HCT116 (cell line): Measurements from ENCODE around the gene ACCSL. TPM values are rescaled to one million over a fixed set of nuclear protein-coding genes. Genes with fewer than 3 reads are reported as not detected.

Experiments used
- ATAC-seq: fragments of 200-7000 bp; cut with Tn5 transposase; 2 replicates; pipeline ENCODE4 v1.9.1; 2020; ENCODE audit warnings: mild to moderate bottlenecking, moderate library complexity
- BruUV-seq: library from RNA; stranded (reverse); fragments of 400-500 nt; replicated peaks from 2 replicates; lab custom pipeline; 2021; lab: Mats Ljungman, UMichigan
- CTCF ChIA-PET: fragments of 300-600 bp; sonication (Branson Sonifier 250); formaldehyde crosslinking; loops from one replicate; lab custom pipeline; 2021; ENCODE audit warnings: antibody characterized with exemption; lab: Charles Lee
- POLR2A ChIA-PET: fragments of 300-600, 350-600 bp; sonication (Branson Sonifier 250); formaldehyde crosslinking; loops from one replicate; lab custom pipeline; 2021; ENCODE audit warnings: antibody characterized with exemption; lab: Charles Lee
- RAD21 ChIA-PET, 2 experiments: fragments of 300-600 bp; sonication (Branson Sonifier 250); formaldehyde crosslinking; loops; one replicate each; lab custom pipeline; 2023; ENCODE audit warnings: low total read pairs in 2 of 2; ENCODE audit not compliant: uncharacterized antibody in 2 of 2, unreplicated experiment in 2 of 2, low non-redundant PET in 1 of 2; lab: Charles Lee
- DNase-seq: peaks from one replicate; pipeline ENCODE4 v3.0.0-alpha.2; 2010; ENCODE audit warnings: low read depth, low spot score
- H2AFZ ChIP-seq: fragments of 200-600 bp; shearing (Covaris generic), sonication (generic); 2 replicates; pipeline ENCODE4 v1.6.1; 2017; ENCODE audit warnings: low read depth, mixed run types, mixed read lengths, antibody characterized with exemption, low read length; ENCODE audit not compliant: poor library complexity, severe bottlenecking
- H3K27ac ChIP-seq: 2 replicates; pipeline ENCODE4 v1.5.1; 2012; ENCODE audit warnings: low read depth, low read length
- H3K27me3 ChIP-seq: fragments of 200-600 bp; sonication (generic); 2 replicates; pipeline ENCODE4 v1.6.1; 2016; ENCODE audit warnings: mixed run types, low read length, mixed read lengths; ENCODE audit not compliant: insufficient read depth
- H3K36me3 ChIP-seq, 2 experiments: fragments of 200-500 bp in 1 of 2; fragments of 200-600 bp in 1 of 2; sonication (Bioruptor generic) in 1 of 2; sonication (generic) in 1 of 2; 2 replicates each; pipeline versions ENCODE4 v1.5.1 to v1.6.1; 2014 to 2016; ENCODE audit warnings: low read length in 2 of 2, inconsistent platforms in 1 of 2, mixed read lengths in 1 of 2, mixed run types in 1 of 2; ENCODE audit not compliant: insufficient read depth in 2 of 2, control insufficient read depth in 1 of 2
- H3K4me1 ChIP-seq, 2 experiments: fragments of 200-600 bp in 1 of 2; sonication (generic) in 1 of 2; 2 replicates each; pipeline versions ENCODE4 v1.5.1 to v1.6.1; 2012 to 2017; ENCODE audit warnings: low read length in 2 of 2, inconsistent platforms in 1 of 2, mild to moderate bottlenecking in 1 of 2, mixed read lengths in 1 of 2, mixed run types in 1 of 2, moderate library complexity in 1 of 2; ENCODE audit not compliant: insufficient read depth in 2 of 2, control insufficient read depth in 1 of 2
- H3K4me2 ChIP-seq: fragments of 200-600 bp; sonication (generic); 2 replicates; pipeline ENCODE4 v1.6.1; 2017; ENCODE audit warnings: mixed run types, low read length, mixed read lengths
- H3K4me3 ChIP-seq, 2 experiments: fragments of 200-600 bp in 1 of 2; sonication (generic) in 1 of 2; replicated peaks in 1 of 2; 2 replicates each; pipeline ENCODE4 v1.5.1; 2011 to 2016; ENCODE audit warnings: low read length in 2 of 2, control low read depth in 1 of 2, low read depth in 1 of 2, mild to moderate bottlenecking in 1 of 2, mixed read lengths in 1 of 2, mixed run types in 1 of 2
- H3K79me2 ChIP-seq: fragments of 200-600 bp; sonication (generic); 2 replicates; pipeline ENCODE4 v1.6.1; 2017; ENCODE audit warnings: mild to moderate bottlenecking, mixed run types, low read length, moderate library complexity, mixed read lengths; ENCODE audit not compliant: insufficient read depth
- H3K9ac ChIP-seq: fragments of 200-600 bp; sonication (generic); 2 replicates; pipeline ENCODE4 v1.6.1; 2016; ENCODE audit warnings: low read length, mixed read lengths
- H3K9me2 ChIP-seq: fragments of 200-600 bp; sonication (generic), shearing (Covaris generic); 2 replicates; pipeline ENCODE4 v1.6.1; 2017; ENCODE audit warnings: mixed run types, mild to moderate bottlenecking, moderate library complexity; ENCODE audit not compliant: insufficient read depth
- H3K9me3 ChIP-seq, 2 experiments: fragments of 200-500 bp in 1 of 2; fragments of 200-600 bp in 1 of 2; sonication (Bioruptor generic) in 1 of 2; sonication (generic) in 1 of 2; 2 replicates each; pipeline ENCODE4 v1.6.1; 2014 to 2017; ENCODE audit warnings: low read length in 2 of 2, mixed read lengths in 2 of 2, inconsistent platforms in 1 of 2, low read depth in 1 of 2, mild to moderate bottlenecking in 1 of 2, mixed run types in 1 of 2, moderate library complexity in 1 of 2; ENCODE audit not compliant: control insufficient read depth in 1 of 2, insufficient read depth in 1 of 2
- H4K20me1 ChIP-seq: fragments of 200-600 bp; sonication (generic), shearing (Covaris generic); 2 replicates; pipeline ENCODE4 v1.6.1; 2017; ENCODE audit warnings: mixed run types, mild to moderate bottlenecking, moderate library complexity; ENCODE audit not compliant: insufficient read depth
- CBX3 ChIP-seq: IDR thresholded peaks from 2 replicates; pipeline ENCODE4 v1.6.1; 2012; ENCODE audit warnings: low read depth
- EGR1 ChIP-seq: IDR thresholded peaks from 2 replicates; pipeline ENCODE4 v1.6.1; 2012; ENCODE audit warnings: low read depth
- FOSL1 ChIP-seq: IDR thresholded peaks from 2 replicates; pipeline ENCODE4 v1.6.1; 2012; ENCODE audit warnings: low read depth
- RAD21 ChIP-seq: IDR thresholded peaks from 2 replicates; pipeline ENCODE4 v1.6.1; 2012; ENCODE audit warnings: low read depth, mild to moderate bottlenecking
- SIN3A ChIP-seq: IDR thresholded peaks from 2 replicates; pipeline ENCODE4 v1.6.1; 2012; ENCODE audit warnings: low read depth
- SP1 ChIP-seq: IDR thresholded peaks from 2 replicates; pipeline ENCODE4 v1.6.1; 2012; ENCODE audit warnings: low read depth
- SRF ChIP-seq: IDR thresholded peaks from 2 replicates; pipeline ENCODE4 v1.6.1; 2012; ENCODE audit warnings: low read depth
- ZNF274 ChIP-seq: fragments of 200-500 bp; sonication (Bioruptor generic); IDR thresholded peaks from 2 replicates; pipeline ENCODE4 v1.6.1; 2014; ENCODE audit warnings: mild to moderate bottlenecking, low read depth, low read length, inconsistent platforms
- intact Hi-C: fragments of 100-400 bp; cut with micrococcal nuclease; formaldehyde crosslinking; loops from 2 replicates; pipeline ENCODE4 v1.10.0; 2022
- total RNA-seq: library from RNA; stranded (reverse); gene quantifications from one replicate; pipeline ENCODE4 v1.2.1, GENCODE V29; 2021; ENCODE audit not compliant: unreplicated experiment
- TF ChIP-seq, protein P1 (sequence below), 3 experiments: fragments of 200-600 bp in 1 of 3; sonication (generic) in 1 of 3; IDR thresholded peaks in 2 of 3; conservative IDR thresholded peaks in 1 of 3; 2 replicates each; pipeline ENCODE4 v1.5.1; 2012 to 2017; ENCODE audit warnings: low read depth in 2 of 3, low read length in 2 of 3, antibody characterized with exemption in 1 of 3, borderline replicate concordance in 1 of 3, control low read depth in 1 of 3, mild to moderate bottlenecking in 1 of 3, mixed read lengths in 1 of 3, mixed run types in 1 of 3, moderate library complexity in 1 of 3; ENCODE audit not compliant: insufficient read depth in 1 of 3
- TF ChIP-seq, protein P2 (sequence below): IDR thresholded peaks from 2 replicates; pipeline ENCODE4 v1.6.1; 2012
- TF ChIP-seq, protein P3 (sequence below): IDR thresholded peaks from 2 replicates; pipeline ENCODE4 v1.6.1; 2012

ACCSL gene
- total RNA-seq, 1 experiment from 2014 or later = not detected

DNA sequence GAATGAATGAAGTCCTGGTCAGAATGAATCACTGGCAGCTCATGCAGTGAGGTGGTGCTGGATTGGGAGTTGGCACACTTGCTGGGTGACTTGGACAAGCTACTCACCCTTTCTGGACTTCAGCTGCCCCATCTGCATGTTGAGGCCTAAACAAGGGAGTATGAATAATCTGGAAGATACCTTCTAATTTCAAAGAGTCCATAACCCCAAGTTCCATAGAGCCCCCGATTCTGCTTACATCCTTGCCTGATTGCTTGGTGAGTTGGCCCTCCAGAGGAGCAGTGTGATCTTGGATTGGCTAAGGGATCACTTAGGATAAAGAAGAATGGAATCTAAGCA, 18.3 kb upstream of the ACCSL start:
- POLR2A ChIA-PET = no interaction called here
- CTCF ChIA-PET = no interaction called here
- ATAC-seq = no peak
- H3K27me3 ChIP-seq = no peaks in the 10 kb centered on the region
- no peaks in the 10 kb centered on the region for H3K9me2 ChIP-seq
- intact Hi-C loops = no loop called here
- RAD21 ChIA-PET = no interaction called here
- no peak overlapping the region for H3K9ac ChIP-seq
- H4K20me1 ChIP-seq = no peaks in the 10 kb centered on the region
- no peaks in the 10 kb centered on the region for H3K79me2 ChIP-seq
- no peak for TF ChIP-seq EGR1
- TF ChIP-seq, protein P1, sequence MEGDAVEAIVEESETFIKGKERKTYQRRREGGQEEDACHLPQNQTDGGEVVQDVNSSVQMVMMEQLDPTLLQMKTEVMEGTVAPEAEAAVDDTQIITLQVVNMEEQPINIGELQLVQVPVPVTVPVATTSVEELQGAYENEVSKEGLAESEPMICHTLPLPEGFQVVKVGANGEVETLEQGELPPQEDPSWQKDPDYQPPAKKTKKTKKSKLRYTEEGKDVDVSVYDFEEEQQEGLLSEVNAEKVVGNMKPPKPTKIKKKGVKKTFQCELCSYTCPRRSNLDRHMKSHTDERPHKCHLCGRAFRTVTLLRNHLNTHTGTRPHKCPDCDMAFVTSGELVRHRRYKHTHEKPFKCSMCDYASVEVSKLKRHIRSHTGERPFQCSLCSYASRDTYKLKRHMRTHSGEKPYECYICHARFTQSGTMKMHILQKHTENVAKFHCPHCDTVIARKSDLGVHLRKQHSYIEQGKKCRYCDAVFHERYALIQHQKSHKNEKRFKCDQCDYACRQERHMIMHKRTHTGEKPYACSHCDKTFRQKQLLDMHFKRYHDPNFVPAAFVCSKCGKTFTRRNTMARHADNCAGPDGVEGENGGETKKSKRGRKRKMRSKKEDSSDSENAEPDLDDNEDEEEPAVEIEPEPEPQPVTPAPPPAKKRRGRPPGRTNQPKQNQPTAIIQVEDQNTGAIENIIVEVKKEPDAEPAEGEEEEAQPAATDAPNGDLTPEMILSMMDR (IDR thresholded peaks at IDR 0.05 in 2 of 3, conservative IDR thresholded peaks at IDR 0.05 in 1 of 3; ENCODE audit: borderline replicate concordance in 1 of 3, insufficient read depth in 1 of 3, low read depth in 2 of 3, low read length in 2 of 3) = no peak
- no peak for TF ChIP-seq SIN3A
- TF ChIP-seq RAD21 = no peak
- TF ChIP-seq, protein P2, sequence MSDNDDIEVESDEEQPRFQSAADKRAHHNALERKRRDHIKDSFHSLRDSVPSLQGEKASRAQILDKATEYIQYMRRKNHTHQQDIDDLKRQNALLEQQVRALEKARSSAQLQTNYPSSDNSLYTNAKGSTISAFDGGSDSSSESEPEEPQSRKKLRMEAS = no peak
- no peak for TF ChIP-seq CBX3
- no peak for TF ChIP-seq SP1
- TF ChIP-seq SRF = no peak
- TF ChIP-seq FOSL1 = no peak
- TF ChIP-seq, protein P3, sequence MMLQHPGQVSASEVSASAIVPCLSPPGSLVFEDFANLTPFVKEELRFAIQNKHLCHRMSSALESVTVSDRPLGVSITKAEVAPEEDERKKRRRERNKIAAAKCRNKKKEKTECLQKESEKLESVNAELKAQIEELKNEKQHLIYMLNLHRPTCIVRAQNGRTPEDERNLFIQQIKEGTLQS = no peak
- TF ChIP-seq ZNF274 = no peak
- TF ChIP-seq, all 23 proteins: peak for 0
- no TSS peak for BruUV-seq
- DNase-seq = no peak
- Histone ChIP-seq H3K4me3 (no peak overlapping the region), H3K4me1 (no peaks in the 10 kb centered on the region), H2AFZ (no peak overlapping the region), H3K36me3 (no peaks in the 10 kb centered on the region), H3K27ac (no peak overlapping the region), H3K4me2 (no peak overlapping the region), H3K9me3 (peaks cover 6 to 9% of the 10 kb centered on the region in 2 experiments; a peak in 1 of 4 replicates)
